Transverse colon (tissue), 4 donors: Measurements from ENCODE around the gene PFDN5. TPM values are rescaled to one million over a fixed set of nuclear protein-coding genes. Genes with fewer than 3 reads are reported as not detected.

Source experiments
- DNase-seq: peaks from one replicate; pipeline ENCODE4 v3.0.0-alpha.2; 2019
- H3K27ac ChIP-seq, 4 donors: fragments of 200-600 bp; sonication (generic); 2 replicates each; pipeline ENCODE4 v1.5.1; 2016 to 2018; ENCODE audit warnings: inconsistent platforms in 4 of 4
- H3K27me3 ChIP-seq: fragments of 200-600 bp; sonication (generic); 2 replicates; pipeline ENCODE4 v1.5.1; 2017; ENCODE audit warnings: inconsistent platforms
- H3K36me3 ChIP-seq, 4 donors: fragments of 200-600 bp; sonication (generic); 2 replicates each; pipeline ENCODE4 v1.5.1; 2017 to 2019; ENCODE audit warnings: inconsistent platforms in 4 of 4
- H3K4me1 ChIP-seq, 4 donors: fragments of 200-600 bp; sonication (generic); 2 replicates each; pipeline ENCODE4 v1.5.1; 2017 to 2020; ENCODE audit warnings: inconsistent platforms in 4 of 4
- H3K4me3 ChIP-seq, 4 donors: fragments of 200-600 bp; sonication (generic); 1 replicate in 1 of 4; 2 replicates in 3 of 4; pipeline versions ENCODE4 v1.5.1 to v1.6.1; 2017 to 2019; ENCODE audit warnings: inconsistent platforms in 4 of 4
- H3K9me3 ChIP-seq, 2 donors: fragments of 200-600 bp; sonication (generic); 2 replicates each; pipeline ENCODE4 v1.5.1; 2017 to 2019; ENCODE audit warnings: inconsistent platforms in 2 of 2
- CTCF ChIP-seq, 5 experiments: fragments of 200-600 bp in 3 of 5; fragments of 450-650 bp in 2 of 5; sonication (generic) in 3 of 5; IDR thresholded peaks; 1 replicate in 2 of 5; 2 replicates in 3 of 5; pipeline ENCODE4 v1.5.1; 2016 to 2017; ENCODE audit warnings: antibody characterized with exemption in 5 of 5, inconsistent platforms in 3 of 5, mild to moderate bottlenecking in 2 of 5, moderate library complexity in 1 of 5
- EP300 ChIP-seq: sonication (generic); formaldehyde crosslinking; IDR thresholded peaks from one replicate; pipeline ENCODE4 v1.6.1; 2017; ENCODE audit warnings: antibody characterized with exemption, low read depth
- POLR2A ChIP-seq: fragments of 450-650 bp; IDR thresholded peaks from one replicate; pipeline ENCODE4 v1.6.1; 2016; ENCODE audit warnings: antibody characterized with exemption, mild to moderate bottlenecking, moderate library complexity
- POLR2AphosphoS5 ChIP-seq, 3 donors: sonication (generic); formaldehyde crosslinking; IDR thresholded peaks; one replicate each; pipeline ENCODE4 v1.6.1; 2016; ENCODE audit warnings: antibody characterized with exemption in 3 of 3
- WGBS, 2 donors: methylation state at CpG; one replicate each; pipeline ENCODE4 v1.1.5; 2018; ENCODE audit warnings: low coverage in 1 of 2; 5-methylcytosine and 5-hydroxymethylcytosine counted together
- in situ Hi-C, 4 donors: fragments of 200-750 bp; cut with MboI; loops; one replicate each; pipeline versions ENCODE4 v1.15.0 to v1.15.1; 2017; ENCODE audit warnings: low sequenced_read_pairs in 3 of 4, low pct_ligation_motif_present in 1 of 4, low pct_unique_long_range_greater_than_20kb in 1 of 4
- intact Hi-C: fragments of 100-400 bp; cut with DNase I; formaldehyde crosslinking; loops from one replicate; pipeline ENCODE4 v1.15.1; 2023; ENCODE audit warnings: low total_unique reads
- total RNA-seq, 4 donors: library from RNA; depleted of rRNA; stranded (reverse); fragments of >200 nt; gene quantifications; one replicate each; pipeline ENCODE4 v1.1.0, GENCODE V29; 2016

PFDN5 gene
- total RNA-seq, 4 donors from 2014 or later = 244 to 451 (median 381) TPM

DNA sequence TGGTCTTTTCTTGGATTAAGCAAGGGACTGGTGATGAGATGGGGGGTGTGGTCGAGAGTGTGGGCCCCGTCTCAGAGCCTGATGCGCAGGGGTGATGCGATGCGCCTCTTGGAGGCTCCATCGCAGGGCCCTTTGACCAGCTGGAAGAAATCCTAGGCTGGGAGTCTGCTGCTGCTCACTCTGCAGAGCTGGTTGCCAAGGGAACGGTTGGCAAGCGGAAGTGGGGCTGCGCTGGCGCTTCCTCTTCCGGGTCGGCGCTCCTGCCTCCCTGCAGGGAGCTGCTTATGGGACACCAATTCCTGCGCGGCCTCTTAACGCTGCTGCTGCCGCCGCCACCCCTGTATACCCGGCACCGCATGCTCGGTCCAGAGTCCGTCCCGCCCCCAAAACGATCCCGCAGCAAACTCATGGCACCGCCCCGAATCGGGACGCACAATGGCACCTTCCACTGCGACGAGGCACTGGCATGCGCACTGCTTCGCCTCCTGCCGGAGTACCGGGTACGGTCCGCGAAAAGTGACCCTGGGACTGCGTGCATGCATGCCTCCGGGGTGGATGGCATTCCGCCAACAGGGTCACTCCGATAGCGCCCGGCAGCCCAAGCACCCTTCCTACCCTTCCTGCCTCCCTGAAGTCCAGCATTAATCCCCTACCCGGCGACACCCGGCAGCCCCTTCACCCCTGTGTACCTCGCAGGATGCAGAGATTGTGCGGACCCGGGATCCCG, 4.3 kb downstream of the PFDN5 start, which contains the start of gene MYG1:
MYG1 (plus strand) TSS at position 242 of the 727 bp plus-strand sequence; CDS start at position 285, 43 bp downstream.
- DNase-seq = peak; percentile 90
- 0% methylated on average over 51 of the region's 51 CpGs; no CpG with 5 or more reads in 1 of the 2 donors for WGBS, 2 donors
- H3K4me3 ChIP-seq = peak within 1 kb of the TSS; percentile 43 to 71 (median 57)
- peak; percentile 16 to 62 (median 27) for TF ChIP-seq CTCF (IDR thresholded peaks at IDR 0.05)
- peak; percentile 78 for TF ChIP-seq POLR2A
- no peak for TF ChIP-seq EP300
- TF ChIP-seq POLR2AphosphoS5 (IDR thresholded peaks at IDR 0.05) = peak; percentile 33 to 90 (median 86)
- no peaks in the 10 kb centered on the region for H3K36me3 ChIP-seq
- H3K9me3 ChIP-seq = no peaks in the 10 kb centered on the region
- intact Hi-C loops (no loop called here), in situ Hi-C loops (loop anchor here in 1 of 4 donors (25.0 kb wide), 1 partner anchor 237 kb away; the partner anchor contains the start of gene TNS2)
- peaks cover 14 to 63% (median 33%) of the 10 kb centered on the region in 4 donors for H3K4me1 ChIP-seq
- H3K27ac ChIP-seq = peak within 1 kb of the TSS; percentile 72 to 86 (median 80)
- H3K27me3 ChIP-seq = no peaks in the 10 kb centered on the region

DNA sequence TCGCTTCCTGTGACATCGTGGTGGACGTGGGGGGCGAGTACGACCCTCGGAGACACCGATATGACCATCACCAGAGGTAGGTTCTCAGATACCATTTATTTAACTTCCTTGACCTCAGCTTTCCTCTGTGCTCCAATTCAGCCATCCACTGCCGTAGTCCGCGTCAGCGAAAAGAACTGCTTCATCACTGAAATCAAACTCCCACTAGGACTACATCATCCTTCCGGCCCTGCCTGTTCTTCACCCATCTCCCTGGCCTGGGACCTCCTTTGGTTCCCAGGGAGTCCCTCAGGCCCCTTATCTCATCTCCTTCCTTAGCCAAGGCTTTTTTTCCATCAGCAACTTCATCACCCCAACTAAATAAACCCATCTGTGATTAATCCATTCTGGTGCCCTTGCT, 4.8 kb downstream of the PFDN5 start:
- Histone ChIP-seq H3K4me1 (peaks cover 14 to 59% (median 30%) of the 10 kb centered on the region in 4 donors), H3K36me3 (no peaks in the 10 kb centered on the region), H3K27me3 (no peaks in the 10 kb centered on the region), H3K4me3 (peak overlapping the region; percentile 43 to 71 (median 57)), H3K27ac (peak overlapping the region; percentile 72 to 86 (median 80)), H3K9me3 (no peaks in the 10 kb centered on the region)
- WGBS, 2 donors = 0 to 1% methylated on average over 5 to 12 of the region's 12 CpGs
- in situ Hi-C loops = no loop called here
- TF ChIP-seq EP300 (no peak), CTCF (IDR thresholded peaks at IDR 0.05) (no peak), POLR2AphosphoS5 (IDR thresholded peaks at IDR 0.05) (no peak), POLR2A (no peak)
- intact Hi-C loops = no loop called here
- no peak for DNase-seq

- no peak for DNase-seq
- intact Hi-C loops = no loop called here
- in situ Hi-C loops = no loop called here
- TF ChIP-seq EP300 = no peak
- no peak for TF ChIP-seq POLR2A
- TF ChIP-seq POLR2AphosphoS5 (IDR thresholded peaks at IDR 0.05) = no peak
- TF ChIP-seq CTCF (IDR thresholded peaks at IDR 0.05) = no peak
- Histone ChIP-seq H3K9me3 (no peaks in the 10 kb centered on the region), H3K27me3 (no peaks in the 10 kb centered on the region), H3K4me3 (no peak overlapping the region), H3K36me3 (peaks cover 0 to 21% (median 8%) of the 10 kb centered on the region in 4 donors), H3K4me1 (peaks cover 7 to 38% (median 18%) of the 10 kb centered on the region in 4 donors), H3K27ac (no peak overlapping the region)
- 87% methylated on average over 5 of the region's 5 CpGs; no CpG with 5 or more reads in 1 of the 2 donors for WGBS, 2 donors
Measured at GRCh38 chr12:53302903-53303302, 7.6 kb downstream of the PFDN5 start.

GRCh38 chr12:53306826-53307225, 11.5 kb downstream of the PFDN5 start:
- H3K36me3 ChIP-seq = peaks cover 0 to 39% (median 14%) of the 10 kb centered on the region in 4 donors
- no peak for DNase-seq
- TF ChIP-seq POLR2AphosphoS5 (IDR thresholded peaks at IDR 0.05) = no peak
- TF ChIP-seq CTCF (IDR thresholded peaks at IDR 0.05) = no peak
- TF ChIP-seq POLR2A = no peak
- TF ChIP-seq EP300 = no peak
- WGBS, 2 donors = 90% methylated on average over 10 of the region's 10 CpGs; no CpG with 5 or more reads in 1 of the 2 donors
- peaks cover 0 to 9% (median 3%) of the 10 kb centered on the region in 4 donors for H3K4me1 ChIP-seq
- no peak overlapping the region for H3K4me3 ChIP-seq
- no peaks in the 10 kb centered on the region for H3K27me3 ChIP-seq
- H3K9me3 ChIP-seq = no peaks in the 10 kb centered on the region
- intact Hi-C loops = no loop called here
- no peak overlapping the region for H3K27ac ChIP-seq
- in situ Hi-C loops = no loop called here
